ENCODE data around the gene SYNGAP1. TPM values are rescaled to one million over a fixed set of nuclear protein-coding genes. Genes with fewer than 3 reads are reported as not detected.
A peak's percentile ranks its signal among the peaks of the same experiment; 100 is the strongest.

The SYNGAP1 gene
- total and polyA plus RNA-seq, 9 of the 15 experiments (the other 6 are each of a cell fraction or from before 2014, with no cell fraction given), result 0.01 to 22.8 (median 3.2) TPM

DNA sequence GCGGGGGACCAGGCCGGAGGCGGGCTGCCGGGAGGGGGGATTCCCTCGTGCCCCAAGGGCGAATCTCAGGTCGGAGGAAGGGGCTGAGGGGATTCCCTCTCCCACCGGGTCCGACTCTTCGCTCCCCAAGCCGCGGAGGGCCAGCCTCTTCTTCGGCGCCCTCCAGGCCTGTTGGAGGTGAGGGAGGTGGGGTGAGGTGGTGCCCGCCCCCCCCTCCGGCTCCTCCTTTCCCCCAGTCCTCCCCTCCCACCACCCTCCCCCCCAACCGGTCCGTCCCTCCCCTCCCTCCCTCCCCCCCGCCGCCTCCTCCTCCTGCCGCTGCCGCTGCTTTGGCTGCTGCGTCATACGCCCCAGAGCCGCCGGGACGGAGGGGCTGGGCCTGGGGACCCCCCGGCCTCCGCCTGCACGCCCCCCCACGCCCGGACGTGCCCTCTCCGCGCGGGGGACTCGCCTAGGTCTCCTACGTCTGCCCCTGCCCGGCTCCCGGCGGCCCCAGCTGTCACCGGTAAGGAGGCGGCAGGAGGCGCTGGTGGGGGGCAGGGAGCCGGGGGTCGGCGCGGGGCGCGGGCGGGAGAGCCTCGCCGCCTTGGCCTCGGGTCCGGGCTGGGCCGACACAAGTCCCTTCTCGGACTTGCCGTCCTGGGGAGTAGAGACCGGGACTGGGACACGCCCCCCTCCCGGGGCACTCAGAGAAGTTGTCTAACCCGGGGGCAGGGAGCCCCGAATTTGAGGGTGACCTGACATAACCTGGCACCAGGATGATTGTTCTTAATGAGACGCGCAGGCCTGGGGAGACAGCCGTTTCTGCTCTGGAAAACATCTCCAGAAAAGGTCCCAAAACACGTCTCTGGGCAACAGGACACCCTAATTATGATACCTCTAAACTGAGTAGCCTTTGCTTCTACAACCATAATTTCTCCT lies 8.9 kb upstream of the SYNGAP1 start, which contains the start of gene PHF1 (continued):
- TF ChIP-seq ZEB2 (IDR thresholded peaks at IDR 0.05) (no peak), NFE2L1 (tag; IDR thresholded peaks at IDR 0.05; ENCODE audit: borderline replicate concordance, low read depth) (no peak), ZFX (CRISPR knock-in tag; IDR thresholded peaks at IDR 0.05) (peak; percentile 66; the same call in 1 of the 2 replicates), HDAC8 (tag; IDR thresholded peaks at IDR 0.05) (no peak), NCOA1 (IDR thresholded peaks at IDR 0.05; ENCODE audit: low read depth) (no peak), KAT8 (IDR thresholded peaks at IDR 0.05; ENCODE audit: low read depth) (no peak), E2F3 (CRISPR knock-in tag; IDR thresholded peaks at IDR 0.05) (no peak), ZNF121 (CRISPR knock-in tag; conservative IDR thresholded peaks at IDR 0.05) (no peak), ETV5 (CRISPR knock-in tag; IDR thresholded peaks at IDR 0.05; ENCODE audit: low read depth) (0 out of 2 replicates have a peak, but pooled peaks have one; percentile 11), KDM5B (IDR thresholded peaks at IDR 0.05; ENCODE audit: insufficient replicate concordance, low read depth, low read length) (peak; percentile 61), MBD2 (IDR thresholded peaks at IDR 0.05; ENCODE audit: borderline replicate concordance, low read depth) (no peak), NONO (IDR thresholded peaks at IDR 0.05; ENCODE audit: low read depth in 2 of 2, low read length in 1 of 2) (peak in 1 of 2 experiments; percentile 49; a peak in 2 of 4 replicates), POLR2A (conservative IDR thresholded peaks at IDR 0.05) (peak; percentile 0; the same call in 1 of the 2 replicates), MTA3 (IDR thresholded peaks at IDR 0.05; ENCODE audit: borderline replicate concordance) (0 out of 2 replicates have a peak, but pooled peaks have one; percentile 29), ZNF766 (CRISPR knock-in tag; conservative IDR thresholded peaks at IDR 0.05) (0 out of 2 replicates have a peak, but pooled peaks have one; percentile 43), ASH1L (IDR thresholded peaks at IDR 0.05; ENCODE audit: borderline replicate concordance, low read depth, partially characterized antibody) (no peak), SIN3B (IDR thresholded peaks at IDR 0.05; ENCODE audit: low read depth) (no peak), SNRNP70 (optimal IDR thresholded peaks at IDR 0.05; ENCODE audit: low read depth, low read length) (no peak)
- TF ChIP-seq, protein P1, sequence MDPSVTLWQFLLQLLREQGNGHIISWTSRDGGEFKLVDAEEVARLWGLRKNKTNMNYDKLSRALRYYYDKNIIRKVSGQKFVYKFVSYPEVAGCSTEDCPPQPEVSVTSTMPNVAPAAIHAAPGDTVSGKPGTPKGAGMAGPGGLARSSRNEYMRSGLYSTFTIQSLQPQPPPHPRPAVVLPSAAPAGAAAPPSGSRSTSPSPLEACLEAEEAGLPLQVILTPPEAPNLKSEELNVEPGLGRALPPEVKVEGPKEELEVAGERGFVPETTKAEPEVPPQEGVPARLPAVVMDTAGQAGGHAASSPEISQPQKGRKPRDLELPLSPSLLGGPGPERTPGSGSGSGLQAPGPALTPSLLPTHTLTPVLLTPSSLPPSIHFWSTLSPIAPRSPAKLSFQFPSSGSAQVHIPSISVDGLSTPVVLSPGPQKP (CRISPR knock-in tag; IDR thresholded peaks at IDR 0.05), result no peak
- TF ChIP-seq, protein P2, sequence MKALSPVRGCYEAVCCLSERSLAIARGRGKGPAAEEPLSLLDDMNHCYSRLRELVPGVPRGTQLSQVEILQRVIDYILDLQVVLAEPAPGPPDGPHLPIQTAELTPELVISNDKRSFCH (CRISPR knock-in tag; IDR thresholded peaks at IDR 0.05), result no peak
- TF ChIP-seq, protein P2 (tag; IDR thresholded peaks at IDR 0.05), result no peak
- TF ChIP-seq, protein P3, sequence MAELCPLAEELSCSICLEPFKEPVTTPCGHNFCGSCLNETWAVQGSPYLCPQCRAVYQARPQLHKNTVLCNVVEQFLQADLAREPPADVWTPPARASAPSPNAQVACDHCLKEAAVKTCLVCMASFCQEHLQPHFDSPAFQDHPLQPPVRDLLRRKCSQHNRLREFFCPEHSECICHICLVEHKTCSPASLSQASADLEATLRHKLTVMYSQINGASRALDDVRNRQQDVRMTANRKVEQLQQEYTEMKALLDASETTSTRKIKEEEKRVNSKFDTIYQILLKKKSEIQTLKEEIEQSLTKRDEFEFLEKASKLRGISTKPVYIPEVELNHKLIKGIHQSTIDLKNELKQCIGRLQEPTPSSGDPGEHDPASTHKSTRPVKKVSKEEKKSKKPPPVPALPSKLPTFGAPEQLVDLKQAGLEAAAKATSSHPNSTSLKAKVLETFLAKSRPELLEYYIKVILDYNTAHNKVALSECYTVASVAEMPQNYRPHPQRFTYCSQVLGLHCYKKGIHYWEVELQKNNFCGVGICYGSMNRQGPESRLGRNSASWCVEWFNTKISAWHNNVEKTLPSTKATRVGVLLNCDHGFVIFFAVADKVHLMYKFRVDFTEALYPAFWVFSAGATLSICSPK (IDR thresholded peaks at IDR 0.05; ENCODE audit: borderline replicate concordance), result no peak
- TF ChIP-seq, protein P4, sequence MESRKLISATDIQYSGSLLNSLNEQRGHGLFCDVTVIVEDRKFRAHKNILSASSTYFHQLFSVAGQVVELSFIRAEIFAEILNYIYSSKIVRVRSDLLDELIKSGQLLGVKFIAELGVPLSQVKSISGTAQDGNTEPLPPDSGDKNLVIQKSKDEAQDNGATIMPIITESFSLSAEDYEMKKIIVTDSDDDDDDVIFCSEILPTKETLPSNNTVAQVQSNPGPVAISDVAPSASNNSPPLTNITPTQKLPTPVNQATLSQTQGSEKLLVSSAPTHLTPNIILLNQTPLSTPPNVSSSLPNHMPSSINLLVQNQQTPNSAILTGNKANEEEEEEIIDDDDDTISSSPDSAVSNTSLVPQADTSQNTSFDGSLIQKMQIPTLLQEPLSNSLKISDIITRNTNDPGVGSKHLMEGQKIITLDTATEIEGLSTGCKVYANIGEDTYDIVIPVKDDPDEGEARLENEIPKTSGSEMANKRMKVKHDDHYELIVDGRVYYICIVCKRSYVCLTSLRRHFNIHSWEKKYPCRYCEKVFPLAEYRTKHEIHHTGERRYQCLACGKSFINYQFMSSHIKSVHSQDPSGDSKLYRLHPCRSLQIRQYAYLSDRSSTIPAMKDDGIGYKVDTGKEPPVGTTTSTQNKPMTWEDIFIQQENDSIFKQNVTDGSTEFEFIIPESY (CRISPR knock-in tag; IDR thresholded peaks at IDR 0.05), result no peak
